SK-N-MC (cell line): ENCODE results near the gene SDR42E2.

Experiments used
- DNase-seq: peaks from one replicate; pipeline ENCODE4 v3.0.0-alpha.2; 2011; ENCODE audit warnings: low read depth, low spot score
- H3K27ac ChIP-seq: fragments of 200-600 bp; sonication (generic); 2 replicates; pipeline ENCODE4 v1.5.1; 2016; ENCODE audit warnings: mixed run types
- H3K36me3 ChIP-seq: fragments of 200-600 bp; sonication (generic); 2 replicates; pipeline ENCODE4 v1.6.1; 2017; ENCODE audit warnings: antibody characterized with exemption, low read length, mixed read lengths; ENCODE audit not compliant: insufficient read depth
- H3K4me3 ChIP-seq: fragments of 200-600 bp; sonication (generic); 2 replicates; pipeline ENCODE4 v1.5.1; 2016
- H3K9ac ChIP-seq: fragments of 200-600 bp; sonication (generic); 2 replicates; pipeline ENCODE4 v1.8.0; 2017; ENCODE audit warnings: mixed run types, mixed read lengths; ENCODE audit not compliant: insufficient read length
- H3K9me3 ChIP-seq: fragments of 200-600 bp; sonication (generic); 2 replicates; pipeline ENCODE4 v1.6.1; 2017; ENCODE audit warnings: low read depth, mild to moderate bottlenecking, antibody characterized with exemption, low read length, moderate library complexity, mixed read lengths
- EZH2 ChIP-seq: fragments of 200-600 bp; sonication (generic); IDR thresholded peaks from one replicate; pipeline ENCODE4 v1.6.1; 2017; ENCODE audit warnings: antibody characterized with exemption
- FOXP2 ChIP-seq: optimal IDR thresholded peaks from 2 replicates; pipeline ENCODE3; 2011; ENCODE audit warnings: mild to moderate bottlenecking, moderate library complexity; ENCODE audit not compliant: insufficient read depth; ENCODE audit errors: extremely low read length, control extremely low read depth
- POLR2AphosphoS5 ChIP-seq: IDR thresholded peaks from 2 replicates; pipeline ENCODE4 v1.6.1; 2012; ENCODE audit warnings: mild to moderate bottlenecking, low read depth, low read length, borderline replicate concordance

SDR42E2 gene

GRCh38 chr16:22240023-22240710 lies 77.9 kb downstream of the SDR42E2 start:
- H3K36me3 ChIP-seq: no peaks in the 10 kb centered on the region
- no peak overlapping the region for H3K27ac ChIP-seq
- no peak for DNase-seq
- no peaks in the 10 kb centered on the region for H3K9me3 ChIP-seq
- no peak overlapping the region for H3K4me3 ChIP-seq
- TF ChIP-seq EZH2: no peak
- no peak for TF ChIP-seq FOXP2
- TF ChIP-seq POLR2AphosphoS5: no peak
- H3K9ac ChIP-seq: no peak overlapping the region
